A549 treated with AZD2906 at 1 μM for 4 hours (cell line): ENCODE measurements around the gene METTL3. TPM values are rescaled to one million over a fixed set of nuclear protein-coding genes. Genes with fewer than 3 reads are reported as not detected.

Source experiments
- total RNA-seq: library from RNA; stranded (reverse); fragments of 200-300 nt; extraction: Qiagen RNA extraction; gene quantifications from 5 replicates; pipeline ENCODE4 v1.2.3, GENCODE V29; 2022

METTL3 gene
- total RNA-seq, result 40.7 to 48.0 TPM (median 44.8 TPM) in 5 replicates

GRCh38 chr14:21510735-21511657 lies at the start of gene METTL3:
Gene METTL3 (minus strand): TSS chr14:21511340. CDS start chr14:21511223, 117 bp downstream.

DNA sequence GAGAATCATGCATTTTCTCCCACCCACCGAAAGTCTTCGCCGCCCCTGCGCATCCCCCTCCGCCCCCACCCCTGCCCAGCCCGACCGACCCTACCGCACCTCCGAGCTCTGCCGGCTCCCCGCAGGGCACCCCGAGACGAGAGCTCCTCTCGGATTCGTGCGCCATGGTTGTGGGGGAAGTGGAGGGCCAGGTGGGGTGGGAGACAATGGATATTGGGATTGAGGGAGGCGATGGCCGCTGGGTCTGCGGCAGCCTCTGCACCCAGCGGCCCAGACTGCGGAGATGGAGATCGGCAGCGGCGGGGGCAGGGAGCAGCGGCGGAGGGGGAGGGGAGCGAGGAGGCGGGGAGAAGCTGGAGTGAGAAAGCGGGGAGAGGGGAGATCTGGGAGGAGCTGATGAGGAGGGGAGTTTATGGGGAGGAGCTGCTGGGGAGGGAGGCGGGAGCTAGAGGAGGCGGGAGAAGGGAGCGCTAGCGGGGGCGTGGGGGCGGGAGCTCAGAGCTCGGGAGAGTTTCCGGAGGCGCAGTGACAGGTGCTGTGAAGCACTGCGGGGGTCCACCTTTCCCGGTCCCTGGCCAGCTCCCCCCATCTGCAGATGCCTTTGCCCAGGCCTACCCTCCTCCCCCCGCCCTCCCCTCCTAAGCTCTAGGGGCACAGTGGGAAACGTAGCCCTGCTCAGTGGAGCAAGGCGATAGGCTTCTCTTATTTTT lies 15.0 kb upstream of the METTL3 start, which contains the start of gene SALL2:
TSS of gene SALL2 (minus strand) at position 385 of the 710 bp plus-strand sequence. CDS start at position 166, 219 bp downstream.

GRCh38 chr14:21476925-21477681 lies 34.0 kb downstream of the METTL3 start, which contains the start of the genes RAB2B and TOX4:
Gene RAB2B (minus strand): TSS chr14:21476959. CDS start chr14:21476872, 87 bp downstream.
Gene TOX4 (plus strand): TSS chr14:21477195. CDS start chr14:21477279, 84 bp downstream.

DNA sequence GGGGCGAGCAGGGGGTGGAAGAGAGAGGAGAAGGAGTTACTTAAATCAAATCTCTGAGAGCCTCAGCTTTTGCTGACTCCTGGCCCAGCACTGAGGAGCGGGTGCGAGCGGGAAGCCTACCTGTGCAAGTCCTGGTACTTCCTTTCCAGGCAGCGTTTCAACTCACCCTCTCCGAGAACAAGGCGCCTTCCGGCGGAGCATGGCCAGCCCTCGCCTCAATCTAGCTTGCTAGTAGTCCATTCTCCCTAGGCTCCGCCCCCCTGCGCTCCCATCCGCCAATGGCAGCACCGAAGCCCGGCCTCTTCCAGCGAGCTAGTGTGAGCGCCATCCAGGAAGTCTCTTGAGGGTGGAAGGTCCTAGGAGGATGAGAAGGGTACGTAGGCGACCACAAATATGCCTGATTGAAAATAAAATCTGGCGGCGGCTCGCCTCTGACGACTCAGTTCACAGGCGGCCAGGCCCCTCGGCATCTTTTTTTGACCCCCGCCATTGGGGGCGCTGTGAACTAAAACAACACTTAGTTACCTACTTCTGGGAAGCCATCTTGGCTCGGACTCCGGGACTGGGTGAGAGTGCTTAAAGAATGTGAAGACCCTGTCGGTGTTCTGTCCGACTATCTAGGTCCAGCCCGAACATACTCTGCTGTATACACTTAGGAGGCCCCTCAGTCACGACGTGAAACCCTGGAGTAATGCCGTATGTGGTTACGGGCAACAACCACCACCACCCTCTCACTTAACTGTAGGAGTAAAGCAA lies 55.0 kb downstream of the METTL3 start, which contains the start of gene CHD8:
TSS of gene CHD8 (minus strand) at position 212 of the 756 bp plus-strand sequence. CDS start 24,480 bp downstream, outside the sequence.

Other genes starting within 250 kb of the METTL3 start
- 730 to 1,057 TPM (median 765 TPM) in 5 replicates for gene HNRNPC, start 241.9 kb downstream of the METTL3 start, total RNA-seq
- gene RPGRIP1, start 231.3 kb downstream of the METTL3 start, total RNA-seq, result 0.10 to 0.31 TPM (median 0.18 TPM) in 5 replicates
- gene SUPT16H, start 127.3 kb downstream of the METTL3 start, total RNA-seq, result 89.8 to 120 TPM (median 93.0 TPM) in 5 replicates
- 35.3 to 41.6 TPM (median 36.7 TPM) in 5 replicates for gene CHD8, start 55.2 kb downstream of the METTL3 start, total RNA-seq
- 11.2 to 15.4 TPM (median 12.0 TPM) in 5 replicates for gene RAB2B, start 34.4 kb downstream of the METTL3 start, total RNA-seq
- 62.2 to 68.9 TPM (median 67.1 TPM) in 5 replicates for gene TOX4, start 34.1 kb downstream of the METTL3 start, total RNA-seq
- gene SALL2, start 15.0 kb upstream of the METTL3 start, total RNA-seq, result 0.57 to 0.86 TPM (median 0.71 TPM) in 5 replicates
- gene OR10G3, start 68.7 kb upstream of the METTL3 start, total RNA-seq, result not detected in 5 replicates
- not detected in 5 replicates for gene OR10G2, start 123.6 kb upstream of the METTL3 start, total RNA-seq
- not detected in 5 replicates for gene OR4E2, start 142.5 kb upstream of the METTL3 start, total RNA-seq
- not detected in 5 replicates for gene OR4E1, start 162.5 kb upstream of the METTL3 start, total RNA-seq